Panc1 (cell line): Measurements from ENCODE around the gene EGFR.

ENCODE experiments used
- CTCF ChIP-seq: fragments of 450-650 bp; IDR thresholded peaks from 2 replicates; pipeline ENCODE4 v1.5.1; 2017; ENCODE audit warnings: mild to moderate bottlenecking
- POLR2AphosphoS5 ChIP-seq: IDR thresholded peaks from 2 replicates; pipeline ENCODE4 v1.6.1; 2012; ENCODE audit warnings: mild to moderate bottlenecking, low read depth, low read length, moderate library complexity
- TCF7L2 ChIP-seq: IDR thresholded peaks from 2 replicates; pipeline ENCODE4 v1.6.1; 2011; ENCODE audit warnings: mild to moderate bottlenecking, low read depth, low read length, inconsistent platforms
- TF ChIP-seq, protein P1 (sequence below), 2 experiments: IDR thresholded peaks; 2 replicates each; pipeline ENCODE4 v1.6.1; 2011 to 2012; ENCODE audit warnings: low read depth in 2 of 2, control low read depth in 1 of 2, low read length in 1 of 2, mild to moderate bottlenecking in 1 of 2, moderate library complexity in 1 of 2; ENCODE audit not compliant: insufficient read depth in 1 of 2

DNA sequence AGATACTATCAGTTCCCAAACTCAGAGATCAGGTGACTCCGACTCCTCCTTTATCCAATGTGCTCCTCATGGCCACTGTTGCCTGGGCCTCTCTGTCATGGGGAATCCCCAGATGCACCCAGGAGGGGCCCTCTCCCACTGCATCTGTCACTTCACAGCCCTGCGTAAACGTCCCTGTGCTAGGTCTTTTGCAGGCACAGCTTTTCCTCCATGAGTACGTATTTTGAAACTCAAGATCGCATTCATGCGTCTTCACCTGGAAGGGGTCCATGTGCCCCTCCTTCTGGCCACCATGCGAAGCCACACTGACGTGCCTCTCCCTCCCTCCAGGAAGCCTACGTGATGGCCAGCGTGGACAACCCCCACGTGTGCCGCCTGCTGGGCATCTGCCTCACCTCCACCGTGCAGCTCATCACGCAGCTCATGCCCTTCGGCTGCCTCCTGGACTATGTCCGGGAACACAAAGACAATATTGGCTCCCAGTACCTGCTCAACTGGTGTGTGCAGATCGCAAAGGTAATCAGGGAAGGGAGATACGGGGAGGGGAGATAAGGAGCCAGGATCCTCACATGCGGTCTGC is 162.2 kb downstream of the EGFR start:
- TF ChIP-seq CTCF (no peak), POLR2AphosphoS5 (no peak), TCF7L2 (no peak)
- TF ChIP-seq, protein P1, sequence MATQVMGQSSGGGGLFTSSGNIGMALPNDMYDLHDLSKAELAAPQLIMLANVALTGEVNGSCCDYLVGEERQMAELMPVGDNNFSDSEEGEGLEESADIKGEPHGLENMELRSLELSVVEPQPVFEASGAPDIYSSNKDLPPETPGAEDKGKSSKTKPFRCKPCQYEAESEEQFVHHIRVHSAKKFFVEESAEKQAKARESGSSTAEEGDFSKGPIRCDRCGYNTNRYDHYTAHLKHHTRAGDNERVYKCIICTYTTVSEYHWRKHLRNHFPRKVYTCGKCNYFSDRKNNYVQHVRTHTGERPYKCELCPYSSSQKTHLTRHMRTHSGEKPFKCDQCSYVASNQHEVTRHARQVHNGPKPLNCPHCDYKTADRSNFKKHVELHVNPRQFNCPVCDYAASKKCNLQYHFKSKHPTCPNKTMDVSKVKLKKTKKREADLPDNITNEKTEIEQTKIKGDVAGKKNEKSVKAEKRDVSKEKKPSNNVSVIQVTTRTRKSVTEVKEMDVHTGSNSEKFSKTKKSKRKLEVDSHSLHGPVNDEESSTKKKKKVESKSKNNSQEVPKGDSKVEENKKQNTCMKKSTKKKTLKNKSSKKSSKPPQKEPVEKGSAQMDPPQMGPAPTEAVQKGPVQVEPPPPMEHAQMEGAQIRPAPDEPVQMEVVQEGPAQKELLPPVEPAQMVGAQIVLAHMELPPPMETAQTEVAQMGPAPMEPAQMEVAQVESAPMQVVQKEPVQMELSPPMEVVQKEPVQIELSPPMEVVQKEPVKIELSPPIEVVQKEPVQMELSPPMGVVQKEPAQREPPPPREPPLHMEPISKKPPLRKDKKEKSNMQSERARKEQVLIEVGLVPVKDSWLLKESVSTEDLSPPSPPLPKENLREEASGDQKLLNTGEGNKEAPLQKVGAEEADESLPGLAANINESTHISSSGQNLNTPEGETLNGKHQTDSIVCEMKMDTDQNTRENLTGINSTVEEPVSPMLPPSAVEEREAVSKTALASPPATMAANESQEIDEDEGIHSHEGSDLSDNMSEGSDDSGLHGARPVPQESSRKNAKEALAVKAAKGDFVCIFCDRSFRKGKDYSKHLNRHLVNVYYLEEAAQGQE (IDR thresholded peaks at IDR 0.05; ENCODE audit: insufficient read depth in 1 of 2, low read depth in 2 of 2, low read length in 1 of 2), result no peak
